SK-N-SH (cell line): ENCODE measurements around the gene OR52E4. TPM values are rescaled to one million over a fixed set of nuclear protein-coding genes. Genes with fewer than 3 reads are reported as not detected.

Experiments
- CTCF ChIA-PET: fragments of 300-600, 350-600 bp; formaldehyde crosslinking; extraction: SDS; loops from one replicate; lab custom pipeline; 2021; lab: Yijun Ruan, JAX
- POLR2A ChIA-PET: fragments of 350-600 bp; sonication (Branson Sonifier 250); formaldehyde crosslinking; extraction: SDS; loops from one replicate; lab custom pipeline; 2020; ENCODE audit warnings: antibody characterized with exemption, inconsistent platforms; lab: Yijun Ruan, JAX
- DNase-seq: peaks from one replicate; pipeline ENCODE4 v3.0.0; 2012
- H2AFZ ChIP-seq: fragments of 200-600 bp; sonication (generic); 2 replicates; pipeline ENCODE4 v1.8.1; 2016; ENCODE audit warnings: antibody characterized with exemption, mild to moderate bottlenecking, low read depth
- H3F3A ChIP-seq: fragments of 200-600 bp; sonication (generic); replicated peaks from 2 replicates; pipeline ENCODE3; 2016; ENCODE audit warnings: antibody characterized with exemption, mild to moderate bottlenecking; ENCODE audit not compliant: insufficient read depth
- H3K27ac ChIP-seq, 2 experiments: fragments of 200-500 bp in 1 of 2; fragments of 200-600 bp in 1 of 2; sonication (Bioruptor generic) in 1 of 2; sonication (generic), shearing (Covaris generic) in 1 of 2; 2 replicates each; pipeline versions ENCODE4 v1.5.1 to v1.6.1; 2014 to 2016; ENCODE audit warnings: low read depth in 2 of 2, inconsistent platforms in 1 of 2, low read length in 1 of 2, mild to moderate bottlenecking in 1 of 2, mixed read lengths in 1 of 2
- H3K27me3 ChIP-seq: fragments of 200-600 bp; sonication (generic), shearing (Covaris generic); 2 replicates; pipeline ENCODE4 v1.6.1; 2016; ENCODE audit warnings: mixed run types; ENCODE audit not compliant: insufficient read depth
- H3K36me3 ChIP-seq, 2 experiments: fragments of 200-500 bp in 1 of 2; fragments of 200-600 bp in 1 of 2; sonication (Bioruptor generic) in 1 of 2; sonication (generic) in 1 of 2; replicated peaks in 1 of 2; 2 replicates each; pipeline versions ENCODE3 to v1.5.1; 2014 to 2016; ENCODE audit warnings: low read length in 1 of 2, mild to moderate bottlenecking in 1 of 2; ENCODE audit not compliant: insufficient read depth in 2 of 2, control insufficient read depth in 1 of 2
- H3K4me1 ChIP-seq, 2 experiments: fragments of 200-500 bp in 1 of 2; fragments of 200-600 bp in 1 of 2; sonication (Bioruptor generic) in 1 of 2; sonication (generic), shearing (Covaris generic) in 1 of 2; 2 replicates each; pipeline versions ENCODE4 v1.5.1 to v1.6.1; 2014 to 2016; ENCODE audit warnings: low read depth in 1 of 2, low read length in 1 of 2, mixed run types in 1 of 2; ENCODE audit not compliant: insufficient read depth in 2 of 2, control insufficient read depth in 1 of 2
- H3K4me2 ChIP-seq: fragments of 200-600 bp; sonication (generic), shearing (Covaris generic); 2 replicates; pipeline ENCODE4 v1.6.1; 2017; ENCODE audit warnings: mixed run types
- H3K4me3 ChIP-seq, 2 experiments: fragments of 200-500 bp in 1 of 2; fragments of 200-600 bp in 1 of 2; sonication (Bioruptor generic) in 1 of 2; sonication (generic), shearing (Covaris generic) in 1 of 2; 2 replicates each; pipeline versions ENCODE4 v1.5.1 to v1.8.1; 2014 to 2016; ENCODE audit warnings: low read depth in 2 of 2, inconsistent platforms in 1 of 2, low read length in 1 of 2, mild to moderate bottlenecking in 1 of 2, mixed read lengths in 1 of 2, moderate library complexity in 1 of 2
- H3K79me2 ChIP-seq: fragments of 200-600 bp; sonication (generic); 2 replicates; pipeline ENCODE4 v1.8.1; 2017; ENCODE audit warnings: mild to moderate bottlenecking; ENCODE audit not compliant: insufficient read depth
- H3K9ac ChIP-seq: fragments of 200-600 bp; sonication (generic); 2 replicates; pipeline ENCODE4 v1.6.1; 2017; ENCODE audit warnings: mixed run types
- H3K9me2 ChIP-seq: fragments of 200-600 bp; sonication (generic); 2 replicates; pipeline ENCODE4 v1.6.1; 2017; ENCODE audit warnings: mixed run types
- H3K9me3 ChIP-seq: fragments of 200-600 bp; sonication (generic); 2 replicates; pipeline ENCODE4 v1.6.1; 2017; ENCODE audit warnings: mixed run types, mild to moderate bottlenecking, moderate library complexity
- H4K20me1 ChIP-seq: fragments of 200-600 bp; sonication (generic); 2 replicates; pipeline ENCODE4 v1.6.1; 2017; ENCODE audit warnings: mild to moderate bottlenecking, mixed run types; ENCODE audit not compliant: insufficient read depth
- CHD2 ChIP-seq: fragments of 150-350 bp; IDR thresholded peaks from 2 replicates; pipeline ENCODE4 v1.6.1; 2018; ENCODE audit warnings: low read length; ENCODE audit not compliant: partially characterized antibody
- ELF1 ChIP-seq: IDR thresholded peaks from 2 replicates; pipeline ENCODE4 v1.4.0; 2012
- EP300 ChIP-seq, 2 experiments: IDR thresholded peaks; 2 replicates each; pipeline versions ENCODE4 v1.4.0 to v1.6.1; 2012; ENCODE audit warnings: borderline replicate concordance in 1 of 2, low read depth in 1 of 2, low read length in 1 of 2
- EZH2phosphoT487 ChIP-seq: fragments of 200-600 bp; sonication (generic); IDR thresholded peaks from 2 replicates; pipeline ENCODE4 v1.6.1; 2017; ENCODE audit warnings: low read depth, mixed run types, mild to moderate bottlenecking, antibody characterized with exemption, moderate library complexity, borderline replicate concordance
- GABPA ChIP-seq: IDR thresholded peaks from 2 replicates; pipeline ENCODE4 v1.4.0; 2012; ENCODE audit warnings: low read depth, mild to moderate bottlenecking
- GATA2 ChIP-seq: sonication (generic); formaldehyde crosslinking; IDR thresholded peaks from 2 replicates; pipeline ENCODE4 v1.5.0; 2020; ENCODE audit warnings: mild to moderate bottlenecking, missing genetic modification reagents
- JUND ChIP-seq: IDR thresholded peaks from 2 replicates; pipeline ENCODE4 v1.4.0; 2012
- NFIC ChIP-seq: IDR thresholded peaks from 2 replicates; pipeline ENCODE4 v1.4.0; 2012; ENCODE audit warnings: borderline replicate concordance
- POLR2AphosphoS5 ChIP-seq: IDR thresholded peaks from 2 replicates; pipeline ENCODE4 v1.6.1; 2012; ENCODE audit warnings: low read depth, low read length
- RAD21 ChIP-seq: IDR thresholded peaks from 2 replicates; pipeline ENCODE4 v1.6.1; 2012; ENCODE audit warnings: mild to moderate bottlenecking, low read length
- RCOR1 ChIP-seq: fragments of 150-350 bp; IDR thresholded peaks from 2 replicates; pipeline ENCODE4 v1.6.1; 2017; ENCODE audit warnings: antibody characterized with exemption, low read length
- SMC3 ChIP-seq: IDR thresholded peaks from 2 replicates; pipeline ENCODE4 v1.6.1; 2012; ENCODE audit warnings: low read depth, low read length, improper control_type of control experiment
- TCF12 ChIP-seq: IDR thresholded peaks from 2 replicates; pipeline ENCODE4 v1.4.0; 2012
- TEAD4 ChIP-seq: IDR thresholded peaks from 2 replicates; pipeline ENCODE4 v1.4.0; 2012; ENCODE audit warnings: mild to moderate bottlenecking, borderline replicate concordance; ENCODE audit not compliant: insufficient read depth
- YY1 ChIP-seq: IDR thresholded peaks from 2 replicates; pipeline ENCODE4 v1.4.0; 2012; ENCODE audit warnings: low read depth, mild to moderate bottlenecking
- WGBS: methylation state at CpG from one replicate; pipeline ENCODE4 v1.1.6; 2017; ENCODE audit warnings: low lambda C conversion rate; 5-methylcytosine and 5-hydroxymethylcytosine counted together
- polyA plus RNA-seq, 3 experiments: library from polyadenylated mRNA; depleted of rRNA; stranded (reverse); fragments of >200 nt; gene quantifications; 2 replicates each; pipeline ENCODE4 v1.2.3, GENCODE V29; 2012
- TF ChIP-seq, protein P1 (sequence below): IDR thresholded peaks from 2 replicates; pipeline ENCODE4 v1.6.1; 2012; ENCODE audit warnings: mild to moderate bottlenecking, low read depth, low read length, moderate library complexity
- TF ChIP-seq, protein P2 (sequence below): IDR thresholded peaks from 2 replicates; pipeline ENCODE4 v1.4.0; 2012; ENCODE audit warnings: low read depth, borderline replicate concordance
- TF ChIP-seq, protein P3 (sequence below): fragments of 150-350 bp; IDR thresholded peaks from 2 replicates; pipeline ENCODE4 v1.6.1; 2016; ENCODE audit warnings: mild to moderate bottlenecking, low read depth, low read length
- TF ChIP-seq, protein P4 (sequence below): fragments of 150-350 bp; IDR thresholded peaks from 2 replicates; pipeline ENCODE4 v1.6.1; 2017; ENCODE audit warnings: antibody characterized with exemption, low read length, low read depth, borderline replicate concordance

OR52E4 gene
- not detected in 2 replicates for polyA plus RNA-seq (2012; rRNA removed)
- polyA plus RNA-seq (2012; cell fraction: cytosol; rRNA removed): not detected in 2 replicates
- polyA plus RNA-seq (2012; cell fraction: nucleus; rRNA removed): not detected in 2 replicates

DNA sequence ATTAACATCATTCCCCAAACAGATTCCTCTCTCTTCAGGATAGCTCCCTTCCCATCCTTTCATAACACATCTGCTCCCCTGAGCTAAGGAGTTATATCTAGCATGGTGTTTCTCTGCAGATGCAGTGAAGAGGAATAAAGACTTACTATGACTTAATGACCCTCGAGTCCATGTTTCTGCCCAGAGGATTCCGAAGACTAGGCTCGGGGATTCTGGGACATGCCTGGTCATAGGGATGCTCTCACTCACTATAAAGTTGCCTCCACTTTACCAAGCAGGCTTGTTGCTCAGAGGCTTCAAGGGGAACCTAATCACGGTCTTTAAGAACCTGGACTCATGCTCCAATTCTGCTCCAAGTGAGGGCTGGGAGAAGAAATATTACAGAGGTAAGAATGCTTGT, at the start of gene OR52E4:
OR52E4 (plus strand) TSS at position 301 of the 400 bp plus-strand sequence. CDS start 3,664 bp downstream, outside the sequence.
- no peaks in the 10 kb centered on the region for H3F3A ChIP-seq
- 0% methylated on average over 4 of the region's 4 CpGs for WGBS
- no peaks in the 10 kb centered on the region for H3K9me2 ChIP-seq
- POLR2A ChIA-PET: no interaction called here
- H2AFZ ChIP-seq: no peak within 1 kb of the TSS
- H3K9ac ChIP-seq: no peak within 1 kb of the TSS
- H3K27ac ChIP-seq: no peak within 1 kb of the TSS
- H3K4me3 ChIP-seq: no peak within 1 kb of the TSS
- no peak for TF ChIP-seq EZH2phosphoT487
- TF ChIP-seq EP300 (IDR thresholded peaks at IDR 0.05; ENCODE audit: borderline replicate concordance in 1 of 2, low read depth in 1 of 2, low read length in 1 of 2): no peak
- TF ChIP-seq, protein P1, sequence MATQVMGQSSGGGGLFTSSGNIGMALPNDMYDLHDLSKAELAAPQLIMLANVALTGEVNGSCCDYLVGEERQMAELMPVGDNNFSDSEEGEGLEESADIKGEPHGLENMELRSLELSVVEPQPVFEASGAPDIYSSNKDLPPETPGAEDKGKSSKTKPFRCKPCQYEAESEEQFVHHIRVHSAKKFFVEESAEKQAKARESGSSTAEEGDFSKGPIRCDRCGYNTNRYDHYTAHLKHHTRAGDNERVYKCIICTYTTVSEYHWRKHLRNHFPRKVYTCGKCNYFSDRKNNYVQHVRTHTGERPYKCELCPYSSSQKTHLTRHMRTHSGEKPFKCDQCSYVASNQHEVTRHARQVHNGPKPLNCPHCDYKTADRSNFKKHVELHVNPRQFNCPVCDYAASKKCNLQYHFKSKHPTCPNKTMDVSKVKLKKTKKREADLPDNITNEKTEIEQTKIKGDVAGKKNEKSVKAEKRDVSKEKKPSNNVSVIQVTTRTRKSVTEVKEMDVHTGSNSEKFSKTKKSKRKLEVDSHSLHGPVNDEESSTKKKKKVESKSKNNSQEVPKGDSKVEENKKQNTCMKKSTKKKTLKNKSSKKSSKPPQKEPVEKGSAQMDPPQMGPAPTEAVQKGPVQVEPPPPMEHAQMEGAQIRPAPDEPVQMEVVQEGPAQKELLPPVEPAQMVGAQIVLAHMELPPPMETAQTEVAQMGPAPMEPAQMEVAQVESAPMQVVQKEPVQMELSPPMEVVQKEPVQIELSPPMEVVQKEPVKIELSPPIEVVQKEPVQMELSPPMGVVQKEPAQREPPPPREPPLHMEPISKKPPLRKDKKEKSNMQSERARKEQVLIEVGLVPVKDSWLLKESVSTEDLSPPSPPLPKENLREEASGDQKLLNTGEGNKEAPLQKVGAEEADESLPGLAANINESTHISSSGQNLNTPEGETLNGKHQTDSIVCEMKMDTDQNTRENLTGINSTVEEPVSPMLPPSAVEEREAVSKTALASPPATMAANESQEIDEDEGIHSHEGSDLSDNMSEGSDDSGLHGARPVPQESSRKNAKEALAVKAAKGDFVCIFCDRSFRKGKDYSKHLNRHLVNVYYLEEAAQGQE: no peak
- TF ChIP-seq, protein P2, sequence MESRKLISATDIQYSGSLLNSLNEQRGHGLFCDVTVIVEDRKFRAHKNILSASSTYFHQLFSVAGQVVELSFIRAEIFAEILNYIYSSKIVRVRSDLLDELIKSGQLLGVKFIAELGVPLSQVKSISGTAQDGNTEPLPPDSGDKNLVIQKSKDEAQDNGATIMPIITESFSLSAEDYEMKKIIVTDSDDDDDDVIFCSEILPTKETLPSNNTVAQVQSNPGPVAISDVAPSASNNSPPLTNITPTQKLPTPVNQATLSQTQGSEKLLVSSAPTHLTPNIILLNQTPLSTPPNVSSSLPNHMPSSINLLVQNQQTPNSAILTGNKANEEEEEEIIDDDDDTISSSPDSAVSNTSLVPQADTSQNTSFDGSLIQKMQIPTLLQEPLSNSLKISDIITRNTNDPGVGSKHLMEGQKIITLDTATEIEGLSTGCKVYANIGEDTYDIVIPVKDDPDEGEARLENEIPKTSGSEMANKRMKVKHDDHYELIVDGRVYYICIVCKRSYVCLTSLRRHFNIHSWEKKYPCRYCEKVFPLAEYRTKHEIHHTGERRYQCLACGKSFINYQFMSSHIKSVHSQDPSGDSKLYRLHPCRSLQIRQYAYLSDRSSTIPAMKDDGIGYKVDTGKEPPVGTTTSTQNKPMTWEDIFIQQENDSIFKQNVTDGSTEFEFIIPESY: no peak
- TF ChIP-seq RAD21: no peak
- TF ChIP-seq TEAD4: no peak
- TF ChIP-seq, protein P3, sequence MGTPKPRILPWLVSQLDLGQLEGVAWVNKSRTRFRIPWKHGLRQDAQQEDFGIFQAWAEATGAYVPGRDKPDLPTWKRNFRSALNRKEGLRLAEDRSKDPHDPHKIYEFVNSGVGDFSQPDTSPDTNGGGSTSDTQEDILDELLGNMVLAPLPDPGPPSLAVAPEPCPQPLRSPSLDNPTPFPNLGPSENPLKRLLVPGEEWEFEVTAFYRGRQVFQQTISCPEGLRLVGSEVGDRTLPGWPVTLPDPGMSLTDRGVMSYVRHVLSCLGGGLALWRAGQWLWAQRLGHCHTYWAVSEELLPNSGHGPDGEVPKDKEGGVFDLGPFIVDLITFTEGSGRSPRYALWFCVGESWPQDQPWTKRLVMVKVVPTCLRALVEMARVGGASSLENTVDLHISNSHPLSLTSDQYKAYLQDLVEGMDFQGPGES: no peak
- TF ChIP-seq RCOR1: no peak
- TF ChIP-seq GABPA: no peak
- TF ChIP-seq POLR2AphosphoS5: no peak
- TF ChIP-seq GATA2 (CRISPR knock-in tag): no peak
- no peak for TF ChIP-seq SMC3
- no peak for TF ChIP-seq CHD2
- no peak for TF ChIP-seq YY1
- TF ChIP-seq NFIC: no peak
- TF ChIP-seq TCF12: no peak
- TF ChIP-seq, protein P4, sequence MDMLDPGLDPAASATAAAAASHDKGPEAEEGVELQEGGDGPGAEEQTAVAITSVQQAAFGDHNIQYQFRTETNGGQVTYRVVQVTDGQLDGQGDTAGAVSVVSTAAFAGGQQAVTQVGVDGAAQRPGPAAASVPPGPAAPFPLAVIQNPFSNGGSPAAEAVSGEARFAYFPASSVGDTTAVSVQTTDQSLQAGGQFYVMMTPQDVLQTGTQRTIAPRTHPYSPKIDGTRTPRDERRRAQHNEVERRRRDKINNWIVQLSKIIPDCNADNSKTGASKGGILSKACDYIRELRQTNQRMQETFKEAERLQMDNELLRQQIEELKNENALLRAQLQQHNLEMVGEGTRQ: no peak
- TF ChIP-seq JUND: no peak
- no peak for TF ChIP-seq ELF1
- CTCF ChIA-PET: no interaction called here
- H3K9me3 ChIP-seq: no peaks in the 10 kb centered on the region
- H4K20me1 ChIP-seq: no peaks in the 10 kb centered on the region
- H3K4me1 ChIP-seq: no peaks in the 10 kb centered on the region
- no peaks in the 10 kb centered on the region for H3K79me2 ChIP-seq
- H3K36me3 ChIP-seq: no peaks in the 10 kb centered on the region
- no peak within 1 kb of the TSS for H3K4me2 ChIP-seq
- H3K27me3 ChIP-seq: no peaks in the 10 kb centered on the region; the same call in 1 of the 2 replicates
- no peak for DNase-seq
